Measurements from ENCODE around the gene HNRNPH1. TPM values are rescaled to one million over a fixed set of nuclear protein-coding genes. Genes with fewer than 3 reads are reported as not detected.

HNRNPH1 gene
- total and polyA plus RNA-seq, 2 experiments from 2014 or later, result 410 to 715 TPM

- peaks cover 81% of the 10 kb centered on the region for H3K36me3 Mint-ChIP-seq (ENCODE audit: low read depth)
- Histone ChIP-seq H3K4me1 (ENCODE audit: insufficient read depth) (no peaks in the 10 kb centered on the region), H3K27ac (ENCODE audit: low read depth) (no peak overlapping the region), H3K27me3 (ENCODE audit: insufficient read depth) (no peaks in the 10 kb centered on the region), H3K36me3 (ENCODE audit: insufficient read depth) (peaks cover 23% of the 10 kb centered on the region), H3K79me2 (replicated peaks; ENCODE audit: insufficient read depth) (no peaks in the 10 kb centered on the region; the same call in 1 of the 2 replicates), H3K9me2 (ENCODE audit: insufficient read depth) (no peaks in the 10 kb centered on the region), H3K4me3 (no peak overlapping the region), H3F3A (replicated peaks; ENCODE audit: low read depth) (peaks cover 12% of the 10 kb centered on the region; the same call in 1 of the 2 replicates), H4K20me1 (replicated peaks; ENCODE audit: insufficient read depth) (no peaks in the 10 kb centered on the region; the same call in 1 of the 2 replicates), H3K4me2 (no peak overlapping the region), H2AFZ (no peak overlapping the region)
- H3K4me3 Mint-ChIP-seq, result no peak overlapping the region
- H3K4me1 Mint-ChIP-seq, result no peaks in the 10 kb centered on the region
- no peak for TF ChIP-seq EZH2 (IDR thresholded peaks at IDR 0.05; ENCODE audit: low read depth, unreplicated experiment)
- H3K27me3 Mint-ChIP-seq (ENCODE audit: insufficient read depth, low read depth, poor library complexity), result peaks cover 29% of the 10 kb centered on the region
- no peaks in the 10 kb centered on the region; the same call in 2 of the 3 replicates for H3K9me3 Mint-ChIP-seq
- H3K27ac Mint-ChIP-seq, result no peak overlapping the region
- no peak for ATAC-seq
- DNase-seq (ENCODE audit: low spot score), result no peak
These were observed 21.4 kb downstream of the HNRNPH1 start for GRCh38 chr5:179601871-179602625.

- no peak overlapping the region for H3K4me3 Mint-ChIP-seq
- H4K20me1 ChIP-seq (replicated peaks; ENCODE audit: insufficient read depth), result no peaks in the 10 kb centered on the region; the same call in 1 of the 2 replicates
- H3K4me1 Mint-ChIP-seq, result no peaks in the 10 kb centered on the region
- 0 out of 2 replicates have a peak overlapping the region, but pooled peaks have one; percentile 63 for H3K27ac ChIP-seq (ENCODE audit: low read depth)
- H2AFZ ChIP-seq, result no peak overlapping the region
- no peaks in the 10 kb centered on the region for H3K9me2 ChIP-seq (ENCODE audit: insufficient read depth)
- no peak overlapping the region for H3K4me3 ChIP-seq
- H3K36me3 ChIP-seq (ENCODE audit: insufficient read depth), result peaks cover 37% of the 10 kb centered on the region
- ATAC-seq (no peak), DNase-seq (ENCODE audit: low spot score) (no peak)
- 0 out of 2 replicates have a peak, but pooled peaks cover 3% of the 10 kb centered on the region for H3F3A ChIP-seq (replicated peaks; ENCODE audit: low read depth)
- no peaks in the 10 kb centered on the region; the same call in 1 of the 2 replicates for H3K79me2 ChIP-seq (replicated peaks; ENCODE audit: insufficient read depth)
- peaks cover 76% of the 10 kb centered on the region for H3K36me3 Mint-ChIP-seq (ENCODE audit: low read depth)
- peaks cover 10% of the 10 kb centered on the region for H3K27me3 Mint-ChIP-seq (ENCODE audit: insufficient read depth, low read depth, poor library complexity)
- H3K4me1 ChIP-seq (ENCODE audit: insufficient read depth), result no peaks in the 10 kb centered on the region
- H3K27me3 ChIP-seq (ENCODE audit: insufficient read depth), result no peaks in the 10 kb centered on the region
- no peak overlapping the region for H3K27ac Mint-ChIP-seq
- no peak overlapping the region for H3K4me2 ChIP-seq
- H3K9me3 Mint-ChIP-seq, result no peaks in the 10 kb centered on the region; the same call in 2 of the 3 replicates
- TF ChIP-seq ZNF331 (CRISPR knock-in tag; IDR thresholded peaks at IDR 0.05; ENCODE audit: low read depth), result no peak
- no peak for TF ChIP-seq CTCF (conservative IDR thresholded peaks at IDR 0.05; ENCODE audit: low read depth in 2 of 2)
- no peak for TF ChIP-seq POLR2AphosphoS5 (IDR thresholded peaks at IDR 0.05; ENCODE audit: low read depth)
- TF ChIP-seq CREB1 (CRISPR knock-in tag; IDR thresholded peaks at IDR 0.05; ENCODE audit: low read depth), result no peak
- TF ChIP-seq EZH2 (IDR thresholded peaks at IDR 0.05; ENCODE audit: low read depth, unreplicated experiment), result no peak
- no peak for TF ChIP-seq ETS1 (IDR thresholded peaks at IDR 0.05)
- no peak for TF ChIP-seq REST (IDR thresholded peaks at IDR 0.05; ENCODE audit: unreplicated experiment)
- TF ChIP-seq JUNB (IDR thresholded peaks at IDR 0.05; ENCODE audit: unreplicated experiment), result no peak
These were observed 23.5 kb downstream of the HNRNPH1 start for GRCh38 chr5:179599973-179600372.

All from GM23338 (cell line).